ENCODE measurements around the gene RRM2. TPM values are rescaled to one million over a fixed set of nuclear protein-coding genes. Genes with fewer than 3 reads are reported as not detected.

RRM2 gene
- 5.3 and 34.2 TPM in 2 replicates for total RNA-seq

DNA sequence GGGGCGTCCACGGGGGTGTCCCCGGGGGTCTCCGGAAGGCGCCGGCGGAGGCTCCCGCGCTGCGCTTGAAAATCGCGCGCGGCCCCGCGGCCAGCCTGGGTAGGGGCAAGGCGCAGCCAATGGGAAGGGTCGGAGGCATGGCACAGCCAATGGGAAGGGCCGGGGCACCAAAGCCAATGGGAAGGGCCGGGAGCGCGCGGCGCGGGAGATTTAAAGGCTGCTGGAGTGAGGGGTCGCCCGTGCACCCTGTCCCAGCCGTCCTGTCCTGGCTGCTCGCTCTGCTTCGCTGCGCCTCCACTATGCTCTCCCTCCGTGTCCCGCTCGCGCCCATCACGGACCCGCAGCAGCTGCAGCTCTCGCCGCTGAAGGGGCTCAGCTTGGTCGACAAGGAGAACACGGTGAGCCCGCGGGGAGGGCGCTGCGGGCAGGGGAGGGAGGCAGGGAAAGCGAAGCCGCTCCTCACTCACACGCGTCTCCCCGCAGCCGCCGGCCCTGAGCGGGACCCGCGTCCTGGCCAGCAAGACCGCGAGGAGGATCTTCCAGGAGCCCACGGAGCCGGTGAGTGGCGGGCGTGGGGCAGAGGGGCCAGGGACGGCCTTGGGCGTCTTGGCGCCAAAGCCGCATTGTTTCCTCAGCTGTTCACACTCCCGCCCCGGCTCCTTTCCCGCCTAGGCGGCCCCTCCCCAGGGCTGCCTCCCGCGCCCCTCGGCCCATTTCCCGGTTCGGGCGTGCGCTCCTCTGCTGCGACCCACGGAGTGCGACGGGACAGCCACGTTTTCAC, at the start of gene RRM2:
Gene RRM2, plus strand, starts transcription at position 240 of the 781 bp plus-strand sequence. Its CDS starts 60 bp downstream, at position 300.

DNA sequence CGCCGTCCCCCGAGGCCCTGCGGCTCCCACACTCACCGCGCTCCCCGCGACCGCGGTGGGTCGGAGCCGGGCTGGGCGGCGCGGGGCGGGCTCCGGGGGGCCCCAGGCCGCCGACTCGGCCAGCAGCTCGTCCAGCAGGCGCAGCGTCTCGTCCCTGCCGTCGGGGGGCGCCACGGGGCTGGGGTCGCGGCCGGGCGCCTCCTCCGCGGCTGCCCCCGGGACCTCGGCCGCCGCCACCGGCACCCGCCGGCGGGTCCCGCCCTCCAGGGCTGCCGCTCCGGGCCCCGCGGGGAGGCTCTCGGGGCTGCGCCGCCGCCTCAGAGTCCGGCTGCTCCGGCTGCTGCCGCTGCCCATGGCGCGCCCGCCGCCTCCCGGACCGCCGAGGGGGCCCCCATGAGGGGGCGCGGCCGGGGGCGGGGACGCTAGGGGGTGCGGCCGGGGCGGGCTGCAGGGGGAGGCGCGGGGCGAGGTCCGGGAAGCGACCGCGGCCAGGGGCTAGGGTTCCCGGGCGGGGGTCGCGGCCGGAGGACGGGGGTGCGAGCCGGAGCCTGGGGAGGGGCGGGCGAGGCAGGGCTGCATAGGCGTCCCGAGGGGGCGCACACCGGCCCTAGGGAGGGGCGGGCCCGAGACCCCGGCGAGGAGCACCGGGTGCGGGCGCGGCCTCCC, 42.5 kb upstream of the RRM2 start, which contains the start of gene CYS1:
Gene CYS1, minus strand, starts transcription at position 542 of the 666 bp plus-strand sequence. Its CDS starts 188 bp downstream, at position 354.

Other genes starting within 250 kb of the RRM2 start
- gene GRHL1, start 171.0 kb upstream of the RRM2 start, total RNA-seq, result 0.58 and 0.66 TPM in 2 replicates
- gene KLF11, start 79.2 kb upstream of the RRM2 start, total RNA-seq, result 3.5 and 6.0 TPM in 2 replicates
- gene CYS1, start 42.3 kb upstream of the RRM2 start, total RNA-seq, result 2.0 and 7.3 TPM in 2 replicates
- 16.6 and 42.5 TPM in 2 replicates for gene HPCAL1, start 180.2 kb downstream of the RRM2 start, total RNA-seq

Measured in smooth muscle cell of trachea (primary cell).